Measurements from ENCODE around the gene ABCC10. TPM values are rescaled to one million over a fixed set of nuclear protein-coding genes. Genes with fewer than 3 reads are reported as not detected.
"Not testable (repeated sequence)": the region's sequence is repeated elsewhere in the genome, so short reads cannot be mapped to it uniquely, and the experiment has no call there.

ABCC10 gene
- total and polyA plus RNA-seq, 12 donors: 7.1 to 44.3 (median 10.9) TPM

DNA sequence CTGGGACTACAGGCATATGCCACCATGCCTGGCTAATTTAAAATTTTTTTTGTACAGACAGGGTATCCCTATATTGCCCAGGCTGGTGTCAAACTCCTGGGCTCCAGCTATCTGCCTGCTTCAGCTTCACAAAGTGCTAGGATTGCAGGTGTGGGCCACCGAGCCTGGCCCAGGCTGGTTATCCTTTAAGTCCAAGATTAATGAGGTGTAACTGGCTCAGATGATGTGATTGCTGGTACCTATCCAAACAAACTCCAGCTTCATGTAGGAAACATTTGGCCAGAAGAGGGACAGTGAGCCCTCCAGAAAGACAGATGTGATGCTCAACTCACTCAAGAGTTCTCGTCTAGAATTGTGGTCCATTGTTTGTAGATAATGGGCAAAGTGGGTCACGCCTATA is 48.7 kb upstream of the ABCC10 start:
- no peak for ATAC-seq
- no peak overlapping the region for H3K27ac ChIP-seq
- H3K9me3 ChIP-seq: no peaks in the 10 kb centered on the region
- 68 to 79% methylated on average over 3 of the region's 3 CpGs for WGBS, 2 donors
- peaks cover 0 to 42% (median 0%) of the 10 kb centered on the region in 7 donors for H3K27me3 ChIP-seq
- no peak for DNase-seq
- peaks cover 0 to 12% (median 0%) of the 10 kb centered on the region in 9 donors for H3K4me1 ChIP-seq
- no peak for TF ChIP-seq CTCF (IDR thresholded peaks at IDR 0.05)
- no peaks in the 10 kb centered on the region for H3K36me3 ChIP-seq
- H3K4me3 ChIP-seq: no peak overlapping the region
- intact Hi-C loops (cut with DNase I): no loop called here

DNA sequence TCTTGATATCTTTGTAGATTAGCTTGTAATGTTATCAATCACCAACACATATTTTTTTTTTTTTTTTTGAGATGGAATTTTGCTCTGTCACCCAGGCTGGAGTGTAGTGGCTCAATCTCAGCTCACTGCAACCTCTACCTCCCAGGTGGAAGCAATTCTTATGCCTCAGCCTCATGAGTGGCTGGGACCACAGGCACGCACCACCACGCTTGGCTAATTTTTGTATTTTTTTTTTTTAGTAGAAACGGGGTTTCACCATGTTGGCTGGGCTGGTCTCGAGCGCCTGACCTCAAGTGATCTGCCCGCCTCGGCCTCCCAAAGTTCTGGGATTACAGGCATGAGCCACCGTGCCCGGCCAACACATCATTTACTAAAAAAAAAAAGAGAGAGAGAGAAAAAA is 46.5 kb upstream of the ABCC10 start:
- H3K9me3 ChIP-seq; ATAC-seq; H3K27ac ChIP-seq; H3K36me3 ChIP-seq; H3K4me3 ChIP-seq; intact Hi-C loops (cut with DNase I); DNase-seq: not testable (repeated sequence)
- peaks cover 0 to 42% (median 0%) of the 10 kb centered on the region in 7 donors for H3K27me3 ChIP-seq
- H3K4me1 ChIP-seq: peaks cover 0 to 23% (median 0%) of the 10 kb centered on the region in 9 donors
- 89 to 93% methylated on average over 9 of the region's 9 CpGs for WGBS, 2 donors

DNA sequence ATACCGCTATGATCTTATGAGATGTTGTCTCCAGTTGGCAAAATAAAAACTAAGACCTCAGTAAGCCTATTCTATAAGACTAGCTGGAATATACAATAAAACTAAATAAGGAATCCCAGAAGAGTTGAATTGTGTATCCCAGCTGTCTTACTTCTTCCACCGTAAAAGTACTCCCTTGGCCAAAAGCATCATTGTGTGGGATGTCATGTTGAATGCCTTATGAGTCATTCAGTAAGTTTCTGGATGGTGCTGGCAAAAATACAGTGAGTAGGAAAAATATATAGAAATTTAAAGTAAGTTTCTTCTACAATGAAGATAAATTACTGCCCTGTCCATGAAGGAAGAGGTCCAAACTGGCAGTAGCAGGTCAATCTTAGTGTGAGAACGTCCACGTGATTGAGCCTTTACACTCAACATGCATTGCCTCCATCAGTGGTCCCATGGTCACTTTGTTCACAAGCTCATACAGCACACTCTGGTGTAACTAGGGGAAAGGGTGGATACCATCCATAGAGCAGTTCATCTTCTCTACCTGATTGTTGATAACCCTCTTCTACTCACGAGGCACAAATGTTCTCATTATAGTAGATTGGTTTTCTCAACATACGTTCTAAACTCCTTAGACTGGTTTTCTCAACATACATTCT is 44.2 kb upstream of the ABCC10 start:
- 79 to 83% methylated on average over 6 of the region's 6 CpGs for WGBS, 2 donors
- no peak overlapping the region for H3K4me3 ChIP-seq
- H3K27ac ChIP-seq: peak overlapping the region in 1 of 10 donors; percentile 72
- TF ChIP-seq CTCF (IDR thresholded peaks at IDR 0.05): no peak
- intact Hi-C loops (cut with DNase I): no loop called here
- H3K36me3 ChIP-seq: no peaks in the 10 kb centered on the region
- ATAC-seq (no peak), DNase-seq (no peak)
- H3K9me3 ChIP-seq: no peaks in the 10 kb centered on the region
- H3K27me3 ChIP-seq: peaks cover 0 to 38% (median 0%) of the 10 kb centered on the region in 7 donors
- H3K4me1 ChIP-seq: peaks cover 0 to 23% (median 0%) of the 10 kb centered on the region in 9 donors

DNA sequence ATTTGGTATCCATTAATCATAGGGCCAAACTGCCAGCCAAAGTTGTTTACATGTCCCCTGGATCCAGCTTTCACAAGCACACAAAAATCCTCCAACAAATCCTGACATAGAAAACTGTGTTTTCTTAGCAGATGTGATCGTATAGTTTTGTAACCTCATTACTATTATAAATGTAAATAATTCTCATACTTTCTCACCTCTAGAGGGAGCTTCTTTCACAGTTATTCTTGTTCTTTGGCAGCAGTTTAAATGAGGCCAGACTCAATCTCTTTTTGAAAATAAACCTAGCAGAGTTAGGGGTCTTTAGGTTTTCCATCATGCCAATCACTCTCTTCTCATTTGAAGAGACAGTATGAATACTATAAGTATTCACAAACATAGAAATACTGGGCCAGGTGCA is 40.8 kb upstream of the ABCC10 start:
- DNase-seq (no peak), ATAC-seq (no peak)
- peaks cover 0 to 39% (median 5%) of the 10 kb centered on the region in 7 donors for H3K27me3 ChIP-seq
- 39 to 72% methylated on average over 1 of the region's 1 CpG for WGBS, 2 donors
- peak in 7 of 9 donors; percentile 11 to 69 (median 39) for TF ChIP-seq CTCF (IDR thresholded peaks at IDR 0.05)
- no peak overlapping the region for H3K27ac ChIP-seq
- H3K4me1 ChIP-seq: peaks cover 0 to 28% (median 0%) of the 10 kb centered on the region in 9 donors
- no peak overlapping the region for H3K4me3 ChIP-seq
- intact Hi-C loops (cut with DNase I): loop anchor here in 4 of 10 donors (2.0 to 5.0 kb wide), 2 partner anchors 120 to 121 kb away; no protein-coding TSS in a partner anchor
- no peaks in the 10 kb centered on the region for H3K9me3 ChIP-seq
- no peaks in the 10 kb centered on the region for H3K36me3 ChIP-seq

GRCh38 chr6:43389730-43390295 is 37.5 kb upstream of the ABCC10 start:
- peaks cover 0 to 7% (median 0%) of the 10 kb centered on the region in 9 donors for H3K4me1 ChIP-seq
- no peaks in the 10 kb centered on the region for H3K36me3 ChIP-seq
- WGBS, 2 donors: 89 to 91% methylated on average over 6 of the region's 6 CpGs
- DNase-seq (no peak), ATAC-seq (no peak)
- TF ChIP-seq CTCF (IDR thresholded peaks at IDR 0.05): no peak
- intact Hi-C loops (cut with DNase I): loop anchor here in 4 of 10 donors (5.0 to 10.0 kb wide), 2 partner anchors 115 to 117 kb away; no protein-coding TSS in a partner anchor
- no peaks in the 10 kb centered on the region for H3K9me3 ChIP-seq
- no peak overlapping the region for H3K4me3 ChIP-seq
- no peak overlapping the region for H3K27ac ChIP-seq
- H3K27me3 ChIP-seq: peaks cover 0 to 50% (median 5%) of the 10 kb centered on the region in 7 donors

- not testable (repeated sequence) for H3K4me3 ChIP-seq, H3K27ac ChIP-seq, H3K4me1 ChIP-seq, ATAC-seq, H3K36me3 ChIP-seq, DNase-seq, H3K9me3 ChIP-seq
- 74 to 81% methylated on average over 10 of the region's 10 CpGs for WGBS, 2 donors
- intact Hi-C loops (cut with DNase I): loop anchor here in 1 of 10 donors (10.0 kb wide), 1 partner anchor 114 kb away; no protein-coding TSS in a partner anchor
- H3K27me3 ChIP-seq: peaks cover 0 to 50% (median 5%) of the 10 kb centered on the region in 7 donors
Measured at GRCh38 chr6:43390753-43391439, 36.4 kb upstream of the ABCC10 start.

Data from heart right ventricle (tissue), 16 donors.